ENCODE measurements around the gene SYT11.
"Not testable (repeated sequence)": the region's sequence is repeated elsewhere in the genome, so short reads cannot be mapped to it uniquely, and the experiment has no call there.

Gene SYT11

DNA sequence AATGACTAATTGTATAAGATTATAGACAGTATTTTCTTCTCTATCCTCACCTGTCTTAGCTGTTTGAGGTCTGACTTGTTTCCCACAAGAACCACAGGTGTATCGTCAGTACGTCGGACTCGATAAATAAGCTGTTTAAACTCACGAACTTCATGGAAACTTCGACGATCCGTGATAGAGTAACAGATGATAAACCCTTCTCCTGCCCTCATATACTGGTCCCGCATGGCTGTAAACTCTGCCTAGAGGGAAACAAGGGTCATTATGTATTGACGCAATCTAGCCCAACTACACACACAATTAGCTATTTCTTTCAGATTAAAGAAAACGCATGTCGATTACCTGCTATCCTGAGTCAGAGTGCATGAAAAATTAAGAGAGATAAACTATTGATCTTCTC is 44.9 kb downstream of the SYT11 start:
- no peak for DNase-seq

DNA sequence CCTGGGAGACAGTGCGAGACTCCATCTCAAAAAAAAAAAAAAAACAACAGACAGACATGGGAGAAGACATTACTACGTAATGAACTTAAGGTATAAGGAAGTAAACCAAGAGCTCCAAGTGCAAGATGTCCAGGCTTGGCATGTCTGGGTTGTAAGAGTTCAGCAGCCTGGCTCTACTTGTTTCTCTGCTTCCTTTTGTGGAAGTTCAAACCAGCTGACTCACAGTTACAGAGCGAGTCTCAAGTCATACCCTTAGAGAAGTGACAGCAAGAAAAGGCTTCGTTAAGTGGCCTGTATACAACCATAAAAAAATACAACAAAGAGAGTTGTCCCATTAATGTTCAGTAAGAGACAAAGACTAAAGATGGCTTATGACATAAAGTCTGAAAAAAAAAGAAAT is 50.5 kb downstream of the SYT11 start:
- DNase-seq: no peak

DNA sequence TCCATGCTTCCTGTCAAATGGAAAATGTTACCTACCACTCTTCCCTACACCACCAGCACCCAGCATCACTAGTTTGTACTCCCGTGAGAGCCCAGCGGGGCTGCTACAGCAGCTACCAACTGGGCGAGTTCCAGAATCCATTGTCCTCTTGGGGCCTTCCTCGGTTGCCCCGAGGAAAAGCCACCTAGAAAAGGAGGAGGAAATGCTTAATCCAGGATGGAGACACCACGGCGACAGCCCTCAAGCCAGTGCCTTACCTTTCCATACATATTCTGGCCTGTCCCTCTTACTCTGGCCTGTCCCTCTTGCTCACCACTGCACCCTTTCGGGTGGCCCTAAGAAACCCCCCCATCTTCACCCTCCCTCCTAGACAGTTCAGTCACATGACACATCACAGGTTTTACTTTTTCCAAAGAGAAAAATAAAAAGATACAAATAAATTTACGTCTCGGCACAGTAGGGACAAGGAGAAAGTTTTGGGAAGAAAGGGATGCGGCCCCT is 51.3 kb downstream of the SYT11 start:
- no peak for DNase-seq

DNA sequence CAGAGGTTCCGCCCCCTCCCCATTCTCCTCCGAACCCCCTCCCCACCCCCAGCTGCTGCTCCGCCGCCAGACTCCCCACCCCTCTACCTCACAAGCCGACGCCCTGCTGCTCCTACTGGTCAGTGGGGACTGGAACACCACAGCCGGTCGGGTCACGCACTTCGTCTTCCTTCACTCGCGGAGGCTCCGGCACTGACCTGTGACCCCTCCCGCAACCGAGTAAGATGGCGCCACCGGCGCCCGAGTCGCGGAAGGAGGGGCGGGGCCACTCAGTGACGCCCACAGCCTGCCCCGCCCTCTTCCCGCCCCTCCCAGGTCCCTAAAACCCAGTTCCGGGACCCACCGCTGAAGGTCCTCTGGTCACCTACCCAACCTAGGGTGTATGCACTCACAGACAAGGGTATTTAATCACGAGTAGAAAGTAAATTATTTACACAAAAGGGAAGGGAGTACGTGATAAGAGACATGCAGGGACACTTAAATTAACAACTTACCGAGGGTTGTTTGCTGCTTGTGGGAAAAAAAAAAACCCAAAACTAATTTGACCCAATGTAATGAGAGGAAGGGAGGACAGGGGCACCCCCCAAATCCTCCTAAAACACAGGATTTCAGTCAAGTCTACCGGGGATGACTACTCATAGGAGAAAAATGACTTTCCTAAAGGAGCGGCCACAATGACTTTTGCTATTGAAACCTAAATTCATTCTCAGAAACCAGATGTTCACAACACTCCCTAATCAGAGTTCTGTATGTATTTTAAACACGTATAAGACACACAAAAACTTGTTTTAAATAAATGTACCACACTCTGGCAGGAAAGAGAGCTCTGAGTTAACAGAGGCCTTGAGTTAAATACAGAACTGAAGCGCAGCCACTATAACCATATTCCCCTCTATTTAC is 52.0 kb downstream of the SYT11 start, which contains the start of gene RIT1:
RIT1 (minus strand) TSS at position 194 of the 900 bp plus-strand sequence. CDS start 588 bp downstream, outside the sequence.
- peak; percentile 44 for DNase-seq

DNA sequence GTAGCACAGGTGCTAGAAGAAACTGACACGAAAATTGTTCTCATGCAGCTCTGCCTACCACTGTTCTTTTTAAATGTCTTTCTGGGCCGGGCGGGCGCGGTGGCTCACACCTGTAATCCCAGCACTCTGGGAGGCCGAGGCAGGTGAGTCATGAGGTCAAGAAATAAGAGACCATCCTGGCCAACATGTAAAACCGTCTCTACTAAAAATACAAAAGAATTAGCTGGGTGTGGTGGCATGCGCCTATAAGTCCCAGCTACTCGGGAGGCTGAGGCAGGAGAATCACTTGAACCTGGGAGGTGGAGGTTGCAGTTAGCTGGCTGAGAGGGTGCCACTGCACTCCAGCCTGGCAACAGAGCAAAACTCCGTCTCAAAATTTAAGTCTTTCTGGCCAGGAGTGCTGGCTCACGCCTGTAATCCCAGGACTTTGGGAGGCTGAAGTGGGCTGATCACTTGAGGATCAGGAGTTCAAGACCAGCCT is 52.7 kb downstream of the SYT11 start:
- DNase-seq: no peak

GRCh38 chr1:155913969-155914757 is 54.8 kb downstream of the SYT11 start:
- DNase-seq: no peak

DNA sequence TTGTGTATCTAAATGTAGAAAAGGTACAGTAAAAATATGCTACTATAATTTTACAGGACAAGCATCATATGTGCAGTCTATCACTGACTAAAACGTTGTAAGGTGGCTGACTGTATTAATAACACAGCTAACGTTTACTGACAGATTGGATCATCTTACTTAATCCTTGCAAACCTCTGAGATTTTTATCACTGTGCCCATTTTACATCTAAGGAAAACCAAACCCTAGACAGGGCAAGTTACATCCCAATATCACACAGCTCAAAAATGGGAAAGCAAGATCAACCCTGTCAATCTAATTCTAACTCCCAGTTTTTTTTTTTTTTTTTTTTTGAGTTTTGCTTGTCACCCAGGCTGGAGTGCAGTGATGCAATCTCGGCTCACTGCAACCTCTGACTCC is 59.3 kb downstream of the SYT11 start:
- DNase-seq: no peak

DNA sequence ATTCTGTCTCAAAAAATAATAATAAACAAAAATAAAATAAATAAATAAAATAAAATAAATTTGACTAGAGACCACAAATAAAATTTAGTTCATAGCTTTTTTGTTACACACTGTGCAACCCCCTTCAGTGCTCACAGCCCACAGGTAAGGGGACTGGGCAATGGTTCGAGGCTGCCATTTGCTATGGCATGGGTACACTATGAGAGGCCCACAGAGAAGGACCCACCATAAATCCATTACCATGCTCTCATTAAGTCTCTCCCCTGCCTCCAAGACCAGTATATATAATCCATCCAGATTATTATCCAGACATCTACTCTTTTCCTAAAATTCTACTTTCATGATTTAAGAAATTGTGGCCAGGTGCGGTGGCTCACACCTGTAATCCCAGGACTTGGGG is 60.4 kb downstream of the SYT11 start:
- no peak for DNase-seq

DNA sequence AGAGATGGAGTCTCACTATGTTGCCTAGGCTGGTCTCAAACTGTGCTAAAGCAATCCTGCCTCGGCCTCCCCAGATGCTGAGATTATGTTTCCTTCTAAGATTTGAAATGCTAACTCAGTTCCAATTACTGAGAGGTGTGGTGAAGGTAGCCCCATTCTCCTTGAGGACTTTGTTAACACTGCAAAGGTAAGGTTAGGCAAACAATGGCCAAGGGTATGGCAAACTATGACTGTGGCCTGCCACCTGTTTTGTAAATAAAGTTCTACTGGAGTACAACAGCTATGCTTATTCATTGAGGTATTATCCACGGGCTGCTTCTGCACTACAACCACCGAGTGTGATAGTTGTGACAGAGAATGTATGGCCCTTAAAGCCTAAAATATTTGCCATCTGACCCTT is 61.4 kb downstream of the SYT11 start:
- DNase-seq: no peak

DNA sequence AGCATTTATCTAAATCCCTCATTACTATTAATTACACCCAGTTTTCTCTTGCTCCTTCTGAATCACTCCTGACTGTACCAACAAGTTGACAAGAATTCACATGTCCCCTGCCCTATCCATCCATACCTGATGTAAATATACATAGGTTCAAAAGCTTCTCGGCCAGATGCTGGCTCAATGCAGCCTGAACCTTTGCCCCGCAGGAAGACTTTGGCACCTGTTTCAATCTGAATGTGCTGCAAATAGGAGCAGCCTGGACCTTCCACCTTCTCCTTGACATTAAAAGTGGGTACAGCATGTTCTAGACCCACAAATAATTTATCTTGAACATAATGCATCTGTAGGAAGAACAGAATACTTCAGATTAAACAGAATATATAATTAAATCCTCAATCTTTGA is 66.1 kb downstream of the SYT11 start:
- DNase-seq: no peak

DNA sequence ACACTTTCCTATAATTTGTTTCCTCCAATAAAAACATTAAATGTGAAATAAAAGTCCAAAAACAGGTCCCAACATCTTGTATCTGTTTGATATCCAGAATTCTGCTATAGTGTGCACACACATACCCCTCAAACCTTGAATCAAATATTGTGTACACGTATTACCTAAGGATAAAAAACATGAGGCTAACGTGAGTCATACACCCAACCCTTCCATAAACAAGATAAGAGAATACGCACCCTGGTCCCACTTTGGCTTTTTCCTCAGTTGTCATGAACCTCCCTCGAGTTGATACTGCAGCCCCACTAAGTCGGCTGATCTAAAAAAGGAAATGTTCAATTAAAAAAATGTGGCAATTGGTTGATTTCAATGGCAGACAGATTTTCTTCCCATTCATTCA is 69.7 kb downstream of the SYT11 start:
- DNase-seq: no peak

GRCh38 chr1:155930725-155931124 is 71.4 kb downstream of the SYT11 start:
- not testable (repeated sequence) for DNase-seq

- DNase-seq: no peak
Observed at GRCh38 chr1:155931332-155932038, 72.1 kb downstream of the SYT11 start.

DNA sequence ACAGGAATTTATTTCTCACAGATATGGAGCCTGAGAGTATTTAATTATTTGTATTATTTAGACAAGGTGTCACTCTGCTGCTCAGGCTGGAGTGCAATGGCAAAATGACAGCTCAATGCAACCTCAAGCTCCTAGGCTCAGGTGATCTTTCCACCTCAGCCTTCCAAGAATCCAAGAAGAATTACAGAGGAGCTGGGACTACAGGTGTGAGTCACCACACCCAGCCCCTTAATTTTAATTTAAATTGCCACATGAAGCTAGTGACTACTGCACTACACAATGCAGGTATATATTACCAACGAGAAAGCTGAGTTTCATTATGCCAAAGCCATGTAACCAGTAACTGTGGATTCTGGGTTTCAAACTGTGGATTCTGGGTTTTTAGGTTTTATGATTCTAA is 72.7 kb downstream of the SYT11 start:
- DNase-seq: no peak

- DNase-seq: no peak
Observed at GRCh38 chr1:155932487-155932886, 73.1 kb downstream of the SYT11 start.

DNA sequence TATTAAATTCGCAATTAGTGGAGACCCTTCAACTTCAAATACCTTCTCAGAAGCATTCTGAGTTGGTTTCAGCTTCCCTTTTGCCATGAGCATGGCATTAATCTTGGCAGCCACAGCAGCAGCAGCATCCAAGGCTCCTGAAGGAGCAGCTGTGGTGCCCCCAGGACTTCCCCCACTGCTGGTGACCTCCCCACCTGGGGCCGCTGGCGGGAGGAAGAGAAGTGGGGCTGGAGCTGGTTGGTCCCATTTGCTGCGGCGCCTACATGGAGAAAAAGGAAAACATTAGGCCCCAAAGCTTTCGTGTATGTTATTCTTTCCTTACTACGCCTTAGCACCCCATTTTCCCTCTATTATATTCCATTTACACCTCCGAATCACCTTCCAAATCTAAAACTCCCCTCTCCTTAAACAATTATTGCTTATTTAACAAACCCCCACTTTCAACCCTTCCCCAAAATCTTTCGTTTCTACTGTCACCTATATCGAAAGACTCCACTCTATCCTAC is 74.3 kb downstream of the SYT11 start:
- DNase-seq: no peak

DNA sequence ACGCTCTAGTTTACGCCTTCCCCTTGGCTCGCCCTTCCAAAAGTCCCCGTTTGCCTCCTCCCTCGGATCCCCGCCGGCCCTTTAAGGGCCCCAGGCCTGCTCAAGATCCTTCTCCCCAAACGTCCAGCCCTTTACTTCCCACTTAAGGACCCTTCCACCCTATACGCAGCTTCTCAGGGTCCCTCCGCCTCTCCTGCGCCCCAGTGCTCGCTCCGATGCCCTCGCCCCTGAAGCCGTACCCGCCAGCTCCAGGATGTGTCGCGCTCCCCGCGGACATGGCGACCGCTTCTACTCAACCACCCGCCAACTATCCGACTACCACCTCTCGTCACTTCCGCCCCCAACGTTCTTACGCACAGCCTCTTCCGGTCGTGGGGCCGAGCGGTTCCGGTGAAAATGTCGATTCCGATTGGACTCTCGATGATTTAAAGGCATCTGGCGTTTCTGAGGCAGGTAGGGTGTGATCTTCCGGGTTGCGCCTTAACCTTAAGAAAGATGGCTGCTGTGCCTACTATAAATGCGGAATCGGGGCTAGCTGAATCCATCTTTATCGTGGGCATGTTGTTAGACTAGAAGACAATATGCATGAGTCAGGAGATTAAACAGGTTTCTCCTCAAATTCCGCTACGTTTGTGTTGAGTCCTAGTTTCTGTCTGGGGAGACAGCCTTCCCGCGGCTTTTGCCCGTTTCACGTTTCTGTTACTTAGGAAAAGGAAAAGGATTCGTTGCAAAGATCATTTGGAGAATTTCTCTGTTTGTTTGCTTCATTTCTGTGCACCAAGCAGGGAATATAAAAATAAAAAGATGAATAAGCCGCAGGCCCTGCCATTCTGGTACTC is 74.9 kb downstream of the SYT11 start, which contains the start of gene KHDC4:
KHDC4 (minus strand) TSS at position 317 of the 839 bp plus-strand sequence; CDS start at position 277, 40 bp downstream.
- DNase-seq: peak; percentile 100

All from NCI-H187 treated with DMSO at 0.1 percent for 48 hours (cell line).